Esophagus muscularis mucosa (tissue), 4 donors: Measurements from ENCODE around the gene WDR26. TPM values are rescaled to one million over a fixed set of nuclear protein-coding genes. Genes with fewer than 3 reads are reported as not detected.

ENCODE experiments used
- DNase-seq: peaks from one replicate; pipeline ENCODE4 v3.0.0-alpha.2; 2017; ENCODE audit errors: extremely low spot score
- H3K27ac ChIP-seq, 4 donors: fragments of 200-600 bp; sonication (generic); replicated peaks in 1 of 4; 1 replicate in 3 of 4; 2 replicates in 1 of 4; pipeline ENCODE4 v1.5.1; 2016 to 2019; ENCODE audit warnings: mild to moderate bottlenecking in 1 of 4
- H3K27me3 ChIP-seq, 4 donors: fragments of 200-600 bp; sonication (generic); one replicate each; pipeline versions ENCODE4 v1.5.1 to v1.6.0; 2016 to 2019
- H3K36me3 ChIP-seq, 4 donors: fragments of 200-600 bp; sonication (generic); one replicate each; pipeline ENCODE4 v1.5.1; 2016 to 2019
- H3K4me1 ChIP-seq, 4 donors: fragments of 200-600 bp; sonication (generic); one replicate each; pipeline ENCODE4 v1.5.1; 2016 to 2019
- H3K4me3 ChIP-seq, 4 donors: fragments of 200-600 bp; sonication (generic); 1 replicate in 2 of 4; 2 replicates in 2 of 4; pipeline ENCODE4 v1.5.1; 2016 to 2019; ENCODE audit warnings: mild to moderate bottlenecking in 4 of 4, moderate library complexity in 1 of 4
- H3K9me3 ChIP-seq, 4 donors: fragments of 200-600 bp; sonication (generic); 1 replicate in 3 of 4; 2 replicates in 1 of 4; pipeline ENCODE4 v1.5.1; 2016 to 2019
- CTCF ChIP-seq, 3 experiments: fragments of 200-600 bp in 2 of 3; fragments of 450-650 bp in 1 of 3; sonication (generic) in 2 of 3; IDR thresholded peaks; one replicate each; pipeline ENCODE4 v1.5.1; 2017 to 2019; ENCODE audit warnings: antibody characterized with exemption in 3 of 3, mild to moderate bottlenecking in 2 of 3, moderate library complexity in 1 of 3
- EP300 ChIP-seq: sonication (generic); formaldehyde crosslinking; IDR thresholded peaks from one replicate; pipeline ENCODE4 v1.6.1; 2017; ENCODE audit warnings: antibody characterized with exemption
- POLR2A ChIP-seq: fragments of 450-650 bp; IDR thresholded peaks from one replicate; pipeline ENCODE4 v1.6.1; 2017; ENCODE audit warnings: antibody characterized with exemption, moderate library complexity, mild to moderate bottlenecking, low read depth
- POLR2AphosphoS5 ChIP-seq, 2 donors: sonication (generic); formaldehyde crosslinking; IDR thresholded peaks; one replicate each; pipeline ENCODE4 v1.6.1; 2017; ENCODE audit warnings: antibody characterized with exemption in 2 of 2
- WGBS: methylation state at CpG from one replicate; pipeline ENCODE4 v1.1.5; 2018; 5-methylcytosine and 5-hydroxymethylcytosine counted together
- intact Hi-C: fragments of 100-400 bp; cut with DNase I; formaldehyde crosslinking; loops from one replicate; pipeline ENCODE4 v1.15.1; 2023
- total RNA-seq, 4 donors: library from RNA; depleted of rRNA; stranded (reverse); fragments of >200 nt; gene quantifications; one replicate each; pipeline versions ENCODE4 v1.1.0 to v1.2.1, GENCODE V29; 2016

WDR26 gene
- total RNA-seq, 4 donors from 2014 or later: 74.9 to 84.7 (median 78.4) TPM

- 72% methylated on average over 3 of the region's 3 CpGs for WGBS
- no peak for TF ChIP-seq POLR2AphosphoS5 (IDR thresholded peaks at IDR 0.05)
- TF ChIP-seq EP300: no peak
- TF ChIP-seq POLR2A: no peak
- TF ChIP-seq CTCF (IDR thresholded peaks at IDR 0.05): no peak
- Histone ChIP-seq H3K27ac (no peak overlapping the region), H3K4me3 (no peak overlapping the region), H3K4me1 (peaks cover 0 to 30% (median 20%) of the 10 kb centered on the region in 4 donors), H3K9me3 (no peaks in the 10 kb centered on the region), H3K36me3 (peaks cover 60 to 97% (median 80%) of the 10 kb centered on the region in 4 donors), H3K27me3 (no peaks in the 10 kb centered on the region)
- no peak for DNase-seq
- intact Hi-C loops: no loop called here
These were observed 29.5 kb downstream of the WDR26 start for GRCh38 chr1:224404916-224405603.

- WGBS: 67% methylated on average over 1 of the region's 1 CpG
- Histone ChIP-seq H3K27ac (no peak overlapping the region), H3K27me3 (no peaks in the 10 kb centered on the region), H3K36me3 (peaks cover 58 to 97% (median 77%) of the 10 kb centered on the region in 4 donors), H3K9me3 (no peaks in the 10 kb centered on the region), H3K4me1 (peaks cover 0 to 17% (median 9%) of the 10 kb centered on the region in 4 donors), H3K4me3 (no peak overlapping the region)
- TF ChIP-seq EP300 (no peak), POLR2A (no peak), POLR2AphosphoS5 (IDR thresholded peaks at IDR 0.05) (no peak), CTCF (IDR thresholded peaks at IDR 0.05) (no peak)
- no peak for DNase-seq
- intact Hi-C loops: no loop called here
These were observed 32.0 kb downstream of the WDR26 start for GRCh38 chr1:224402472-224403036.

GRCh38 chr1:224399887-224400286 is 34.7 kb downstream of the WDR26 start:
- TF ChIP-seq CTCF (IDR thresholded peaks at IDR 0.05) (no peak), EP300 (no peak), POLR2AphosphoS5 (IDR thresholded peaks at IDR 0.05) (no peak), POLR2A (no peak)
- intact Hi-C loops: no loop called here
- WGBS: 73% methylated on average over 1 of the region's 1 CpG
- H3K27ac ChIP-seq: no peak overlapping the region
- no peaks in the 10 kb centered on the region for H3K9me3 ChIP-seq
- DNase-seq: no peak
- H3K4me1 ChIP-seq: peaks cover 0 to 8% (median 0%) of the 10 kb centered on the region in 4 donors
- no peaks in the 10 kb centered on the region for H3K27me3 ChIP-seq
- peaks cover 65 to 98% (median 83%) of the 10 kb centered on the region in 4 donors for H3K36me3 ChIP-seq
- no peak overlapping the region for H3K4me3 ChIP-seq

- TF ChIP-seq POLR2A: no peak
- no peak for TF ChIP-seq POLR2AphosphoS5 (IDR thresholded peaks at IDR 0.05)
- TF ChIP-seq CTCF (IDR thresholded peaks at IDR 0.05): no peak
- TF ChIP-seq EP300: no peak
- Histone ChIP-seq H3K36me3 (peaks cover 70 to 99% (median 93%) of the 10 kb centered on the region in 4 donors), H3K4me1 (no peaks in the 10 kb centered on the region), H3K27me3 (no peaks in the 10 kb centered on the region), H3K4me3 (no peak overlapping the region), H3K9me3 (no peaks in the 10 kb centered on the region), H3K27ac (no peak overlapping the region)
- intact Hi-C loops: no loop called here
- WGBS: 81% methylated on average over 3 of the region's 3 CpGs
- no peak for DNase-seq
These were observed 41.3 kb downstream of the WDR26 start for GRCh38 chr1:224393294-224393693.
